Ishikawa (cell line): Measurements from ENCODE around the gene SEC14L6.

ENCODE experiments used
- CEBPB ChIP-seq: IDR thresholded peaks from 2 replicates; pipeline ENCODE4 v1.6.1; 2012
- CREB1 ChIP-seq: IDR thresholded peaks from 2 replicates; pipeline ENCODE4 v1.6.1; 2012; ENCODE audit warnings: low read depth
- EGR1 ChIP-seq: IDR thresholded peaks from 2 replicates; pipeline ENCODE4 v1.6.1; 2012
- EP300 ChIP-seq: IDR thresholded peaks from 2 replicates; pipeline ENCODE4 v1.6.1; 2012; ENCODE audit warnings: borderline replicate concordance
- FOXM1 ChIP-seq: IDR thresholded peaks from 2 replicates; pipeline ENCODE4 v1.6.1; 2012; ENCODE audit warnings: low read depth, borderline replicate concordance
- MAX ChIP-seq: IDR thresholded peaks from 2 replicates; pipeline ENCODE4 v1.6.1; 2012
- NFIC ChIP-seq: IDR thresholded peaks from 2 replicates; pipeline ENCODE4 v1.6.1; 2012
- RAD21 ChIP-seq: IDR thresholded peaks from 2 replicates; pipeline ENCODE4 v1.6.1; 2012; ENCODE audit warnings: low read depth
- TAF1 ChIP-seq: IDR thresholded peaks from 2 replicates; pipeline ENCODE4 v1.6.1; 2012; ENCODE audit warnings: low read depth, mild to moderate bottlenecking
- TCF12 ChIP-seq: IDR thresholded peaks from 2 replicates; pipeline ENCODE4 v1.6.1; 2012; ENCODE audit warnings: low read depth
- TEAD4 ChIP-seq: IDR thresholded peaks from 2 replicates; pipeline ENCODE4 v1.6.1; 2012
- YY1 ChIP-seq: IDR thresholded peaks from 2 replicates; pipeline ENCODE4 v1.6.1; 2012; ENCODE audit warnings: low read depth
- ZBTB7A ChIP-seq: IDR thresholded peaks from 2 replicates; pipeline ENCODE4 v1.6.1; 2012; ENCODE audit warnings: low read depth
- TF ChIP-seq, protein P1 (sequence below): IDR thresholded peaks from 2 replicates; pipeline ENCODE4 v1.6.1; 2012
- TF ChIP-seq, protein P2 (sequence below): IDR thresholded peaks from 2 replicates; pipeline ENCODE4 v1.6.1; 2012; ENCODE audit warnings: low read depth, mild to moderate bottlenecking

The SEC14L6 gene

DNA sequence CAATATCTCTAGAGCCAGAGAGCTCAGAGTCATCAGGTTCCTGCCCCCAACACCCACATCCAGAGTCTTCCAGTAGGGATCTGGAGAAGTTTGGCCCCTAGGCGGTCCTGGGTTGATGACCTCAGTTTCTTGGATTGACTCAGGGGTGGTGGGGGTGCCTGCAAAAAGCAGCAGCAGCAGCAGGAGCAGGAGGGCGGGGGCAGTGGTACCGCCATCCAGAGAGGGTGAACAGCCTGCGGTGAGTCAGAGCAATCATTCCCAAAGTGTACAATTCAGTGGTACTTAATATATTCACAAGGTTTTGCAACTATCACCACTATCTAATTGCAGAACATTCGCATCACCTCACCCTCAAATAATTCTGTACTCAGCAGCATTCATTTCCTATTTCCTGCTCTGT, 64.8 kb downstream of the SEC14L6 start:
- TF ChIP-seq, protein P1, sequence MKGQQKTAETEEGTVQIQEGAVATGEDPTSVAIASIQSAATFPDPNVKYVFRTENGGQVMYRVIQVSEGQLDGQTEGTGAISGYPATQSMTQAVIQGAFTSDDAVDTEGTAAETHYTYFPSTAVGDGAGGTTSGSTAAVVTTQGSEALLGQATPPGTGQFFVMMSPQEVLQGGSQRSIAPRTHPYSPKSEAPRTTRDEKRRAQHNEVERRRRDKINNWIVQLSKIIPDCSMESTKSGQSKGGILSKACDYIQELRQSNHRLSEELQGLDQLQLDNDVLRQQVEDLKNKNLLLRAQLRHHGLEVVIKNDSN, result no peak
- TF ChIP-seq MAX (no peak), RAD21 (no peak), CEBPB (no peak), TCF12 (no peak), TAF1 (no peak), FOXM1 (no peak), EP300 (no peak), NFIC (no peak), ZBTB7A (no peak), CREB1 (no peak), YY1 (no peak), TEAD4 (no peak), EGR1 (no peak)
- TF ChIP-seq, protein P2, sequence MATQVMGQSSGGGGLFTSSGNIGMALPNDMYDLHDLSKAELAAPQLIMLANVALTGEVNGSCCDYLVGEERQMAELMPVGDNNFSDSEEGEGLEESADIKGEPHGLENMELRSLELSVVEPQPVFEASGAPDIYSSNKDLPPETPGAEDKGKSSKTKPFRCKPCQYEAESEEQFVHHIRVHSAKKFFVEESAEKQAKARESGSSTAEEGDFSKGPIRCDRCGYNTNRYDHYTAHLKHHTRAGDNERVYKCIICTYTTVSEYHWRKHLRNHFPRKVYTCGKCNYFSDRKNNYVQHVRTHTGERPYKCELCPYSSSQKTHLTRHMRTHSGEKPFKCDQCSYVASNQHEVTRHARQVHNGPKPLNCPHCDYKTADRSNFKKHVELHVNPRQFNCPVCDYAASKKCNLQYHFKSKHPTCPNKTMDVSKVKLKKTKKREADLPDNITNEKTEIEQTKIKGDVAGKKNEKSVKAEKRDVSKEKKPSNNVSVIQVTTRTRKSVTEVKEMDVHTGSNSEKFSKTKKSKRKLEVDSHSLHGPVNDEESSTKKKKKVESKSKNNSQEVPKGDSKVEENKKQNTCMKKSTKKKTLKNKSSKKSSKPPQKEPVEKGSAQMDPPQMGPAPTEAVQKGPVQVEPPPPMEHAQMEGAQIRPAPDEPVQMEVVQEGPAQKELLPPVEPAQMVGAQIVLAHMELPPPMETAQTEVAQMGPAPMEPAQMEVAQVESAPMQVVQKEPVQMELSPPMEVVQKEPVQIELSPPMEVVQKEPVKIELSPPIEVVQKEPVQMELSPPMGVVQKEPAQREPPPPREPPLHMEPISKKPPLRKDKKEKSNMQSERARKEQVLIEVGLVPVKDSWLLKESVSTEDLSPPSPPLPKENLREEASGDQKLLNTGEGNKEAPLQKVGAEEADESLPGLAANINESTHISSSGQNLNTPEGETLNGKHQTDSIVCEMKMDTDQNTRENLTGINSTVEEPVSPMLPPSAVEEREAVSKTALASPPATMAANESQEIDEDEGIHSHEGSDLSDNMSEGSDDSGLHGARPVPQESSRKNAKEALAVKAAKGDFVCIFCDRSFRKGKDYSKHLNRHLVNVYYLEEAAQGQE, result no peak

DNA sequence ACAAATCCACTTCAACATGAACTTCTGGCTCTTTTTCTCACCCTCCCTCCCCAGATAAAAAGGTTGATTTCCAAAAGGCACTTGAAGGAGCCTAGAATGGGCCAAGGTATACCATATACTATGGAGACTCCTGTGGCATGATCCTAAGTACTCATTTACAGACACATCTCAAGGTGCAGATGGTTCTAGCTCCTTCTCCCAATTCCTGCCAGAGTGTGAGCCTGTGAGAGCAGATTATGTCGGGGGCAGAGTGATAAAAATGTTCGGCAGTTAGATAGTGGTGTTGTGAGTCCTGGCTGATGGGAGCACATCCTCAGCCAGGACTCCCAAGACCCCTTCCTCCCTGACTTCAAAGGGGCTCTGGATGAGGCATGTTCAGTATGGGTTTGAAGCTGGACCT, 66.6 kb downstream of the SEC14L6 start:
- TF ChIP-seq EP300 (no peak), TCF12 (no peak), ZBTB7A (no peak), YY1 (no peak), CEBPB (no peak)
- TF ChIP-seq, protein P2, result no peak

DNA sequence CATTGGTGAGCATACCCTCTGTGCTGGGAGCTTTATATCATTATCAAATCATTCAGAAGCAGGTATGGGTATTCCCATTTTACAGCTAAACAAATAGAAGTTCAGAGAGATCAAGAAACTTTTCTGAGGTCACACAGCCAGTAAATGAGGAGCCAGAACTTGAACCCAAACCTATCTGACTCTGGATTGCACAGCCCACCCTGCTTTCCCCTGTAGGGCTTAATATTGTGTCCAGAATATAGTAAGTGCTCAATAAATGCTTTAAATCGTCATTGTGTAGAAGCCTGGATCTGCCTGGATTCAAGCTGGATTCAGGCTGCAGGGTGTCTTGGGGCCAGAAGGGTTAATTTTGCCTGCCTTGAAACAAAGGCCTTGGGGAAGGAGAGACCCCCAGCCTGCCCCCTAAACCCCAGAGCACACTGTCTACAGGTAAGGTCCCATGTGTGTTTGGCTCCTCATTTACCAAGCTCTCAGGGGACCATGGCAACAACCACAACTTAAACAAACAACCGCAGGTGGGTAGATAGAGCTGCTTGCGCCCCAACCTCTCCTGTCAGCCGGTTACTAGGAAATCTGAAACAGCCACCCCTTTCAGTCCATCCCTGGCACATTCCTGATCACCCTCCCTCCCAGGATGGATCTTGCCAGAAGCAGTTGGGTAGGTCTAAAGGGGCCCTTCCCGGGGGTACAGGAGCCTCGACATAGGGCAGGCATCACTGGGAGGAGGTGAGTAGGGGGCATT, 71.7 kb downstream of the SEC14L6 start:
- no peak for TF ChIP-seq CEBPB
- TF ChIP-seq YY1, result no peak
- TF ChIP-seq EGR1, result no peak
- no peak for TF ChIP-seq EP300
- TF ChIP-seq TAF1, result no peak
- no peak for TF ChIP-seq CREB1
- no peak for TF ChIP-seq TCF12
- no peak for TF ChIP-seq FOXM1
- TF ChIP-seq MAX, result no peak
- no peak for TF ChIP-seq TEAD4
- TF ChIP-seq NFIC, result no peak

GRCh38 chr22:30474121-30474520, 72.4 kb downstream of the SEC14L6 start:
- no peak for TF ChIP-seq TCF12
- TF ChIP-seq MAX, result no peak

DNA sequence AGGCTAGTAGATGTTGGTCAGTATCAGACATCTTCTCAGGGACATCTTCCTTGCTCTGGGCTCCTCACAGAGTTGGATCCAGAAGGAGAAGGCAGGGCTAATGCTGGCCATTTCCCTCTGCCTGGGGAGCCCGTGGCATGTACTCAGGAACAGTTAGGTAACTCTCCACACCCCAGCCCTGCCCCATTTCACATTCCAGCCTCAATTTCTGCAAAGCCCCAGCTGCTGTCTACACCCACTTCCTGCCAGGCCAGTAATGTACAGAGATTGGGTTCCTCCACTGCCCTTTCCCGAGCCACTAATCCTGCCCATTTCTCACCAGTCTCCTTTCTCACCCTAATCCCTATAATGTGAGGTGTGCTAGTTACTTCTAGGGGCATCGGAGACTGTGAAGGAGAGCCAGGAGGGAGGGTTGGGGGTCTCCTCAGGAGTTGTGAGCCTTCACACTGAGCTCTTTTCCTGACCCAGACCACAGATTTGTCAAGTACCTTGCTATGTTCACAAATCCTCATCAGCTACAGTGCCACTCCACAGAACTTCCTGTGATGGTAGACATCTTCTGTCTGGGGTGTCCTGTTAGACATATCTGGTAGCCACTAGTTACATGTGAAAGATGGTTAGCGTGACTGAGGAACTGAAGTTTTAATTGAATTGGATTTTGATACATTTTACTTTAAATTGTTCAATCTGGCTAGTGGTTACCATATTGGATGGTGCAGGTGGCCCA, 73.4 kb downstream of the SEC14L6 start:
- no peak for TF ChIP-seq RAD21
- no peak for TF ChIP-seq FOXM1
- no peak for TF ChIP-seq CEBPB
- TF ChIP-seq NFIC, result no peak
- TF ChIP-seq, protein P1, result no peak
- TF ChIP-seq YY1, result no peak
- TF ChIP-seq TEAD4, result no peak
- no peak for TF ChIP-seq ZBTB7A
- TF ChIP-seq EGR1, result no peak
- TF ChIP-seq TAF1, result no peak
- TF ChIP-seq, protein P2, result no peak
- no peak for TF ChIP-seq TCF12
- TF ChIP-seq CREB1, result no peak
